ENCODE data around the gene STX18.

DNA sequence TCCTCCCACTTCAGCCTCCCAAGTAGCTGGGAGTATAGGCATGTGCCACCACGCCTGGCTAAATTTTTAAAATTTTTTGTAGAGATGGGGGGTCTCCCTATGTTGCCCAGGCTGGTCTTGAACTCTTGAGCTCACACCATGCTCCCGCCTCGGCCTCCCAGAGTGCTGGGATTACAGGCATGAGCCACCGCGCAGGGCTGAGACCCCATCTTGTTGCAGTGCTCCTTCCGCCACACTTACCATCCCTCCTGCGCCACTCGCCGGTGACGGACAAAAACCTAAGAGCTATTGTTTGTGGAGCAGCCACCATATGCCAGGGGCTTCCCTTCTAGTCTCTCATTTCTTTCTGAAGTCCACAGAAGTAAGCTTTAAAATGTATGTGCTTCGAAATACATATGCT lies 120.5 kb downstream of the STX18 start:
- TF ChIP-seq EZH2phosphoT487 (IDR thresholded peaks at IDR 0.05; ENCODE audit: borderline replicate concordance) (no peak), EZH2 (IDR thresholded peaks at IDR 0.05) (no peak), JUND (IDR thresholded peaks at IDR 0.05) (no peak)
- TF ChIP-seq, protein P1, sequence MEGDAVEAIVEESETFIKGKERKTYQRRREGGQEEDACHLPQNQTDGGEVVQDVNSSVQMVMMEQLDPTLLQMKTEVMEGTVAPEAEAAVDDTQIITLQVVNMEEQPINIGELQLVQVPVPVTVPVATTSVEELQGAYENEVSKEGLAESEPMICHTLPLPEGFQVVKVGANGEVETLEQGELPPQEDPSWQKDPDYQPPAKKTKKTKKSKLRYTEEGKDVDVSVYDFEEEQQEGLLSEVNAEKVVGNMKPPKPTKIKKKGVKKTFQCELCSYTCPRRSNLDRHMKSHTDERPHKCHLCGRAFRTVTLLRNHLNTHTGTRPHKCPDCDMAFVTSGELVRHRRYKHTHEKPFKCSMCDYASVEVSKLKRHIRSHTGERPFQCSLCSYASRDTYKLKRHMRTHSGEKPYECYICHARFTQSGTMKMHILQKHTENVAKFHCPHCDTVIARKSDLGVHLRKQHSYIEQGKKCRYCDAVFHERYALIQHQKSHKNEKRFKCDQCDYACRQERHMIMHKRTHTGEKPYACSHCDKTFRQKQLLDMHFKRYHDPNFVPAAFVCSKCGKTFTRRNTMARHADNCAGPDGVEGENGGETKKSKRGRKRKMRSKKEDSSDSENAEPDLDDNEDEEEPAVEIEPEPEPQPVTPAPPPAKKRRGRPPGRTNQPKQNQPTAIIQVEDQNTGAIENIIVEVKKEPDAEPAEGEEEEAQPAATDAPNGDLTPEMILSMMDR (IDR thresholded peaks at IDR 0.05 in 2 of 3, conservative IDR thresholded peaks at IDR 0.05 in 1 of 3; ENCODE audit: borderline replicate concordance in 1 of 3, insufficient read depth in 1 of 3, low read depth in 2 of 3, low read length in 2 of 3): no peak
